H1 (cell line): ENCODE measurements around the gene MFGE8. TPM values are rescaled to one million over a fixed set of nuclear protein-coding genes. Genes with fewer than 3 reads are reported as not detected.

ENCODE experiments used
- BCL11A ChIP-seq, 2 experiments: IDR thresholded peaks; one replicate each; pipeline ENCODE4 v1.6.1; 2011; ENCODE audit warnings: low read depth in 2 of 2, low read length in 2 of 2, mild to moderate bottlenecking in 2 of 2
- CEBPB ChIP-seq: IDR thresholded peaks from 2 replicates; pipeline ENCODE4 v1.6.1; 2012; ENCODE audit warnings: low read depth, low read length
- CHD1 ChIP-seq: IDR thresholded peaks from 2 replicates; pipeline ENCODE4 v1.6.1; 2012; ENCODE audit warnings: low read depth, low read length, improper control_type of control experiment
- CHD7 ChIP-seq: fragments of 300-600 bp; sonication (generic); IDR thresholded peaks from 2 replicates; pipeline ENCODE4 v1.7.1; 2012; ENCODE audit warnings: low read length, moderate library complexity, mild to moderate bottlenecking, inconsistent platforms; ENCODE audit not compliant: insufficient replicate concordance
- GABPA ChIP-seq: IDR thresholded peaks from 2 replicates; pipeline ENCODE4 v1.6.1; 2011; ENCODE audit warnings: mild to moderate bottlenecking, low read length, moderate library complexity, borderline replicate concordance; ENCODE audit not compliant: insufficient read depth
- KDM5A ChIP-seq: fragments of 200-600 bp; IDR thresholded peaks from 2 replicates; pipeline ENCODE4 v1.7.1; 2012; ENCODE audit warnings: mild to moderate bottlenecking, low read length, inconsistent platforms, mixed read lengths
- POLR2AphosphoS5 ChIP-seq: IDR thresholded peaks from 2 replicates; pipeline ENCODE4 v1.6.1; 2011; ENCODE audit warnings: low read depth, low read length
- SIX5 ChIP-seq: IDR thresholded peaks from 2 replicates; pipeline ENCODE4 v1.6.1; 2011; ENCODE audit warnings: mild to moderate bottlenecking, low read depth, low read length
- TAF1 ChIP-seq: IDR thresholded peaks from 2 replicates; pipeline ENCODE4 v1.6.1; 2011; ENCODE audit warnings: mild to moderate bottlenecking, low read depth, low read length
- TBP ChIP-seq: IDR thresholded peaks from 2 replicates; pipeline ENCODE4 v1.6.1; 2011; ENCODE audit warnings: low read depth, low read length, improper control_type of control experiment
- polyA plus RNA-seq, 7 experiments: library from polyadenylated mRNA; depleted of rRNA in 3 of 7; stranded (reverse) in 5 of 7; unstranded in 2 of 7; fragments of >200 nt in 5 of 7; fragments of 200-250 nt in 2 of 7; gene quantifications; 1 replicate in 5 of 7; 2 replicates in 1 of 7; 4 replicates in 1 of 7; pipeline versions ENCODE4 v1.2.1 to v1.2.3, GENCODE V29; 2011 to 2013; ENCODE audit warnings: missing spikeins in 2 of 7, mixed read lengths in 2 of 7
- total RNA-seq: library from RNA; stranded (reverse); fragmentation: NEBNext Ultra II Directional; extraction: Animal tissue kit (Norgen Biotek cat#: 25700); gene quantifications from 2 replicates; pipeline ENCODE4 v1.2.1, GENCODE V29; 2021

The MFGE8 gene
- total and polyA plus RNA-seq, 2 of the 8 experiments (the other 6 are each of a cell fraction or from before 2014, with no cell fraction given) = 1,237 to 2,117 TPM

GRCh38 chr15:88881775-88882174 lies 31.4 kb downstream of the MFGE8 start (continued):
- TF ChIP-seq CHD7 (no peak), GABPA (no peak), BCL11A (IDR thresholded peaks at IDR 0.05; ENCODE audit: low read depth in 2 of 2, low read length in 2 of 2) (no peak), TBP (no peak), KDM5A (no peak), SIX5 (no peak), POLR2AphosphoS5 (no peak), TAF1 (no peak), CHD1 (no peak), CEBPB (no peak)
- TF ChIP-seq, all 59 proteins: peak for 0
